Subcutaneous adipose tissue (tissue), 4 donors: ENCODE data around the gene ZSWIM4. TPM values are rescaled to one million over a fixed set of nuclear protein-coding genes. Genes with fewer than 3 reads are reported as not detected.

ENCODE experiments used
- CTCF ChIP-seq: fragments of 450-650 bp; IDR thresholded peaks from one replicate; pipeline ENCODE4 v1.5.1; 2016; ENCODE audit warnings: low read depth, mild to moderate bottlenecking, control low read depth, antibody characterized with exemption, moderate library complexity
- total RNA-seq, 4 donors: library from RNA; depleted of rRNA; stranded (reverse); fragments of >200 nt; gene quantifications; one replicate each; pipeline ENCODE4 v1.1.0, GENCODE V29; 2016

The ZSWIM4 gene
- total RNA-seq, 4 donors from 2014 or later, result 1.6 to 4.7 (median 1.9) TPM

- no peak for TF ChIP-seq CTCF
These were observed 12.7 kb upstream of the ZSWIM4 start for GRCh38 chr19:13782537-13782936.

GRCh38 chr19:13783565-13784500 is 11.4 kb upstream of the ZSWIM4 start:
- TF ChIP-seq CTCF, result no peak

DNA sequence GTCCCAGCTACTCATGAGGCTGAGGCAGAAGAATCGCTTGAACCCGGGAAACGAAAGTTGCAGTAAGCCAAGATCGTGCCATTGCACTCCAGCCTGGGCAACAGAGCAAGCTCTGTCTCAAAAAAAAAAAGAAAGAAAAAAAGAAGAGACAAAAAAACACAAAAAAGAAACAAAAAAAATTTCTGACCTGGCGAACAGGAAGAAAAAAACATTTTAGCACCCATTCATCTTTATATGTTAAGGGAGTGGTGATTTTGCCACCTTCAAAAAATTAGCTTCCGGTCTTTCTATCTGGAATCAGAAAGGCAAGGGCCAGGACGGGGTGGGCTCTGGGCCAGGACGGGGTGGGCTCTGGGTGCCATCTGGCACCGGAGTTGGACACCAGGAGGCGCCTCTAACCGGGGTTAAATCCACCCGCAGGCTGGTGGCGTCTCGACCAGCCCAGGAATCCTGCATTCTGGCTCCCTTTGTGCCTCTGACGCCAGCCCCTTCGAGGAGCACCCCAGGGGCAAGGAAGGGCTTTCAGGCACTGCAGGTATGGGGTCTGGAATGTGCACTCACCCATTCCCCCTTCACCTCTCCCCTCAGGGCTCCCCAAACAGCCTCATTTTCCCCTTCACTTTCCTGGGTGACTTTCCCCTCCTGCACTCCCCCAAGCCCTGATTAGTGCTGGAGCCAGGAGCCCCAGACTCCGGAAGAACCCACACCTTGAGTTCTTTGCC is 10.4 kb upstream of the ZSWIM4 start:
- TF ChIP-seq CTCF, result no peak

GRCh38 chr19:13788991-13789390 is 6.3 kb upstream of the ZSWIM4 start:
- TF ChIP-seq CTCF, result no peak

- TF ChIP-seq CTCF, result no peak
These were observed 4.9 kb upstream of the ZSWIM4 start for GRCh38 chr19:13790354-13790753.

GRCh38 chr19:13794398-13794756 is 866 bp upstream of the ZSWIM4 start:
- no peak for TF ChIP-seq CTCF

- no peak for TF ChIP-seq CTCF
These were observed 505 bp downstream of the ZSWIM4 start for GRCh38 chr19:13795595-13796300.
